Lower lobe of right lung (tissue), 2 donors: ENCODE results near the gene HSPH1. TPM values are rescaled to one million over a fixed set of nuclear protein-coding genes. Genes with fewer than 3 reads are reported as not detected.
A peak's percentile ranks its signal among the peaks of the same experiment; 100 is the strongest.

Experiments
- ATAC-seq, 2 donors: fragments of 200-7000 bp; cut with Tn5 transposase; one replicate each; pipeline ENCODE4 v1.9.1; 2020 to 2022; ENCODE audit warnings: mild to moderate bottlenecking in 2 of 2, moderate library complexity in 2 of 2
- DNase-seq: peaks from one replicate; pipeline ENCODE4 v3.0.0-alpha.2; 2020
- H3K27ac ChIP-seq: fragments of 200-600 bp; one replicate; pipeline ENCODE4 v1.8.0; 2022
- H3K27me3 ChIP-seq: fragments of 200-600 bp; one replicate; pipeline ENCODE4 v1.8.0; 2022; ENCODE audit warnings: low read depth
- H3K36me3 ChIP-seq: fragments of 200-600 bp; one replicate; pipeline ENCODE4 v1.8.0; 2022; ENCODE audit warnings: mild to moderate bottlenecking
- H3K4me1 ChIP-seq: fragments of 200-600 bp; one replicate; pipeline ENCODE4 v1.8.0; 2022
- H3K4me3 ChIP-seq: fragments of 200-600 bp; one replicate; pipeline ENCODE4 v1.8.0; 2022; ENCODE audit warnings: mild to moderate bottlenecking
- H3K9me3 ChIP-seq: fragments of 200-600 bp; one replicate; pipeline ENCODE4 v1.8.0; 2022
- intact Hi-C: fragments of 100-400 bp; cut with DNase I; formaldehyde crosslinking; loops from one replicate; pipeline ENCODE4 v1.11.0; 2022
- total RNA-seq: library from RNA; stranded (reverse); fragmentation: NEBNext Ultra II Directional; extraction: Animal tissue kit (Norgen Biotek cat#: 25700); gene quantifications from one replicate; pipeline ENCODE4 v1.2.1, GENCODE V29; 2021
- TF ChIP-seq, protein P1 (sequence below): fragments of 200-600 bp; IDR thresholded peaks from one replicate; pipeline ENCODE4 v1.8.0; 2022; ENCODE audit warnings: antibody characterized with exemption, mild to moderate bottlenecking
- donor health status: DM: no; HTN: yes; CAD: no; lungs with severe emphysema.

Gene HSPH1
- total RNA-seq, 1 donor from 2014 or later: 108 TPM

DNA sequence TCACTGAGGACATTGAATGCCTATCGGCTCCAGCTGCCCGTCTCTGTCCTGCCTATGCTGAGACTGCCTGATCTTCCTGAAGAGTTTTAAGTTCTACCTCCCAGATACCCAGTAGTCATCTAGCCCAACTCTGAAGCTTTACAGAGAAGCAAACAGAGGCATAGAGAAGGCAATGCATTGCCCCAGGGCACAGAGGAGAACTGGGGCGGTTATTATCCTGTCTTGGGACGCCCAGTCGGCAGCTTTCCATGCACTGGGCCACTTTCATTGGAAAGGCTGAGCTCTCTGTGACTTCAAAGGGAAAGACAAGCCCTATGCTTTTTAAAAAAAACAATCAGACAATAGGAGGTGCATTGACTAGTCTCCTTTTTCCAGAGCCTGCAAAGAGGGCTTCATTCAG lies 71.6 kb downstream of the HSPH1 start:
- H3K27ac ChIP-seq: no peak overlapping the region
- H3K4me3 ChIP-seq: no peak overlapping the region
- H3K4me1 ChIP-seq: no peaks in the 10 kb centered on the region
- no peaks in the 10 kb centered on the region for H3K36me3 ChIP-seq
- TF ChIP-seq, protein P1, sequence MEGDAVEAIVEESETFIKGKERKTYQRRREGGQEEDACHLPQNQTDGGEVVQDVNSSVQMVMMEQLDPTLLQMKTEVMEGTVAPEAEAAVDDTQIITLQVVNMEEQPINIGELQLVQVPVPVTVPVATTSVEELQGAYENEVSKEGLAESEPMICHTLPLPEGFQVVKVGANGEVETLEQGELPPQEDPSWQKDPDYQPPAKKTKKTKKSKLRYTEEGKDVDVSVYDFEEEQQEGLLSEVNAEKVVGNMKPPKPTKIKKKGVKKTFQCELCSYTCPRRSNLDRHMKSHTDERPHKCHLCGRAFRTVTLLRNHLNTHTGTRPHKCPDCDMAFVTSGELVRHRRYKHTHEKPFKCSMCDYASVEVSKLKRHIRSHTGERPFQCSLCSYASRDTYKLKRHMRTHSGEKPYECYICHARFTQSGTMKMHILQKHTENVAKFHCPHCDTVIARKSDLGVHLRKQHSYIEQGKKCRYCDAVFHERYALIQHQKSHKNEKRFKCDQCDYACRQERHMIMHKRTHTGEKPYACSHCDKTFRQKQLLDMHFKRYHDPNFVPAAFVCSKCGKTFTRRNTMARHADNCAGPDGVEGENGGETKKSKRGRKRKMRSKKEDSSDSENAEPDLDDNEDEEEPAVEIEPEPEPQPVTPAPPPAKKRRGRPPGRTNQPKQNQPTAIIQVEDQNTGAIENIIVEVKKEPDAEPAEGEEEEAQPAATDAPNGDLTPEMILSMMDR: no peak
- ATAC-seq (no peak), DNase-seq (no peak)
- no peaks in the 10 kb centered on the region for H3K9me3 ChIP-seq
- H3K27me3 ChIP-seq: peaks cover 4% of the 10 kb centered on the region
- intact Hi-C loops: no loop called here

DNA sequence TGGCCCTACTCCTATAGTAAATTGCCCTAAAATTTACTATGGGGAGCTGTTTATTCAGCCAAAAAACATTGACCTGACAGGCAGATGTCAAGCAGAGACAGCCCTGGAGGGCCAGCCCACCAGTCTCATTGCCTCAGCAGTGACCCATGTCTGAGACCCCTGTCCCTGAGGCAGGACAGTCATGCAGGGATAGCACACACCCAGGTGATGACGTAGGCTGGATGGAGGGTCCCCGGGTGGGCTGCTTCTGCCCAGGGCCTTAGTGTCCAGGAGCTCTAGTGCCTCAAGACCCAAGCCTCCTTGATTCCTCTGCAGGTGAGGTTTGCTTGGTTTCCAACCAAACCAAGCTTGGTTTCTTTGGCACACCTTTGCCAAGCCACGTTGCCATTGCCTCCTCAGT lies 72.1 kb downstream of the HSPH1 start:
- Histone ChIP-seq H3K36me3 (no peaks in the 10 kb centered on the region), H3K4me1 (no peaks in the 10 kb centered on the region), H3K4me3 (no peak overlapping the region), H3K27ac (no peak overlapping the region), H3K27me3 (peaks cover 4% of the 10 kb centered on the region), H3K9me3 (no peaks in the 10 kb centered on the region)
- peak in 1 of 2 donors; percentile 22 for ATAC-seq
- no peak for DNase-seq
- TF ChIP-seq, protein P1: no peak
- intact Hi-C loops: no loop called here

DNA sequence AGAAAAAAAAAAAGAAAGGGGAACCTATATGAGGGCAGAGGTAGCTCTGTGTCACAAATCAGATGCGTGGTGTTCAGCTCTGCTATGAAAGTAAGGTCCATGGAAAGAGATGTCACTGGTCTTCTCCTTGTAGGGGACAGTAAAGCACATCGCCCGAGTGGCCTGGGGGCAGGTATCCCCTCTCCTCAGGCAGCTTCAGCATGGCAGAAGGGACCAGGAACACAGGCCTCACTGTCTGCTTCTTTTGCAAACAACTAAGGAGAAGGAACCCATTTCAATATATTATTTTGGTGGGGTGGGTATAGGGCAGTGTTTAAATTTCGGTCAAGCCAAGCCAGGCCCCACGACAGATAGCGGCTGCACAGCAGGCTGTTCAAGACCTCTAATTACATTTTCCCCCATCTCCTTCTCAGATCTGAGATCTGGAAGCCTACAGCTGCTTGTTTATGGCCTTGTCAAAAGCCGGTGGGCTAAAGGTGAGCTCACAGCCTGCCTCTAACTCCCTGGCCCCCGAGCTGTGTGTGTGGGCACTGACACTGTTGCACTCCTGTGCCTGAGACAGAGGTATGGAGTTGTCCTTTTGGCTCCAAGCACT lies 72.8 kb downstream of the HSPH1 start:
- no peak overlapping the region for H3K4me3 ChIP-seq
- no peak for ATAC-seq
- H3K27me3 ChIP-seq: peaks cover 4% of the 10 kb centered on the region
- H3K9me3 ChIP-seq: no peaks in the 10 kb centered on the region
- intact Hi-C loops: no loop called here
- no peaks in the 10 kb centered on the region for H3K4me1 ChIP-seq
- no peaks in the 10 kb centered on the region for H3K36me3 ChIP-seq
- TF ChIP-seq, protein P1: no peak
- no peak for DNase-seq
- no peak overlapping the region for H3K27ac ChIP-seq

Other genes with a start within 250 kb of the HSPH1 start
- 0.27 TPM for gene TEX26, start 229.2 kb downstream of the HSPH1 start, total RNA-seq
- gene B3GLCT, start 38.1 kb upstream of the HSPH1 start, total RNA-seq: 6.1 TPM